Aorta (tissue), 5 donors: ENCODE data around the gene PPY. TPM values are rescaled to one million over a fixed set of nuclear protein-coding genes. Genes with fewer than 3 reads are reported as not detected.
"Not testable (repeated sequence)": the region's sequence is repeated elsewhere in the genome, so short reads cannot be mapped to it uniquely, and the experiment has no call there.

ENCODE experiments used
- ATAC-seq: fragments of 200-7000 bp; cut with Tn5 transposase; one replicate; pipeline ENCODE4 v1.9.1; 2022; ENCODE audit warnings: moderate library complexity; ENCODE audit not compliant: low FRiP score
- DNase-seq, 2 donors: peaks; one replicate each; pipeline ENCODE4 v3.0.0-alpha.2; 2020
- H3K27ac ChIP-seq, 2 donors: one replicate each; pipeline ENCODE4 v1.5.1; 2013; ENCODE audit warnings: low read length in 2 of 2, mild to moderate bottlenecking in 2 of 2, moderate library complexity in 2 of 2, control low read depth in 1 of 2, inconsistent platforms in 1 of 2, low read depth in 1 of 2
- H3K27me3 ChIP-seq, 2 donors: one replicate each; pipeline ENCODE4 v1.6.1; 2013; ENCODE audit warnings: control low read depth in 1 of 2, low read length in 1 of 2, mild to moderate bottlenecking in 1 of 2, moderate library complexity in 1 of 2; ENCODE audit not compliant: insufficient read depth in 2 of 2, control insufficient read depth in 1 of 2
- H3K36me3 ChIP-seq, 2 donors: one replicate each; pipeline ENCODE4 v1.6.1; 2013; ENCODE audit warnings: control low read depth in 1 of 2, low read length in 1 of 2, mild to moderate bottlenecking in 1 of 2; ENCODE audit not compliant: insufficient read depth in 2 of 2, control insufficient read depth in 1 of 2
- H3K4me1 ChIP-seq, 2 donors: one replicate each; pipeline ENCODE4 v1.6.1; 2013; ENCODE audit warnings: low read length in 2 of 2, control low read depth in 1 of 2, mild to moderate bottlenecking in 1 of 2, moderate library complexity in 1 of 2; ENCODE audit not compliant: insufficient read depth in 2 of 2, control insufficient read depth in 1 of 2
- H3K4me3 ChIP-seq, 2 donors: one replicate each; pipeline ENCODE4 v1.5.1; 2013; ENCODE audit warnings: low read length in 2 of 2, control low read depth in 1 of 2, mild to moderate bottlenecking in 1 of 2
- H3K9me3 ChIP-seq: one replicate; pipeline ENCODE4 v1.6.1; 2013; ENCODE audit warnings: mild to moderate bottlenecking, low read length; ENCODE audit not compliant: control insufficient read depth
- WGBS, 2 donors: extraction: QIAGEN DNeasy Blood & Tissue Kit; methylation state at CpG; one replicate each; pipeline ENCODE4 v1.1.7; 2013; 5-methylcytosine and 5-hydroxymethylcytosine counted together
- intact Hi-C, 2 donors: fragments of 100-400 bp; cut with DNase I; formaldehyde crosslinking; loops; one replicate each; pipeline versions ENCODE4 v1.14.2 to v1.15.0; 2022
- polyA plus RNA-seq, 2 donors: library from polyadenylated mRNA; stranded (reverse); fragments of 200-250 nt; gene quantifications; one replicate each; pipeline ENCODE4 v1.2.3, GENCODE V29; 2013
- total RNA-seq, 2 donors: library from RNA; stranded (reverse); fragmentation: NEBNext Ultra II Directional; extraction: Animal tissue kit (Norgen Biotek cat#: 25700); gene quantifications; one replicate each; pipeline ENCODE4 v1.2.1, GENCODE V29; 2021
- donor health status: healthy with polysubstance abuse.
- donor health status: Bipolar disorder and iron deficiency.
- donor health status: DM: no; HTN: no; CAD: no.
- donor health status: DM: no; HTN: no; CAD: no.
- donor health status: DM: yes; HTN: yes; CAD: no.

Gene PPY
- total and polyA plus RNA-seq, 4 donors: not detected

DNA sequence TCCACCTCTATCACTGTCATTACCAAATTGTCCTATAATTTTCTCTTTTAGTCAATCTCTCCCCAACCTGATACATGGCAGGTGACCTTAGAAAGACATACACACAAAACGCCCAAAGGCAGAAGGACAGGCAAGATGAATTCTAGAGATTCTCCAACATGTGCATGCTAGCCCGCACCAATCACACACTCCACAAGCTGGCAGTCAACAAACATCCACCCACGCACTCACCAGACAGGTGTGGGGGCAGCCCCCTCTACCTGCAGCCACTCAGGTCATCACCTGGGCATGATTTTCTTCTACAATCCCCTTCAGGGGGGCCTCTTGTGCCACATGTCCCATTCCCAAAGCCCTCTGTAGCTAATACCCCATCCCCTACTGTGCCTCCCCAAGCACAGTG is 44.4 kb downstream of the PPY start:
- WGBS, 2 donors: 95 to 97% methylated on average over 3 of the region's 3 CpGs
- DNase-seq (no peak), ATAC-seq (no peak)
- Histone ChIP-seq H3K36me3 (no peaks in the 10 kb centered on the region), H3K27me3 (no peaks in the 10 kb centered on the region), H3K4me1 (no peaks in the 10 kb centered on the region), H3K4me3 (no peak overlapping the region), H3K9me3 (no peaks in the 10 kb centered on the region), H3K27ac (no peak overlapping the region)
- intact Hi-C loops: no loop called here

DNA sequence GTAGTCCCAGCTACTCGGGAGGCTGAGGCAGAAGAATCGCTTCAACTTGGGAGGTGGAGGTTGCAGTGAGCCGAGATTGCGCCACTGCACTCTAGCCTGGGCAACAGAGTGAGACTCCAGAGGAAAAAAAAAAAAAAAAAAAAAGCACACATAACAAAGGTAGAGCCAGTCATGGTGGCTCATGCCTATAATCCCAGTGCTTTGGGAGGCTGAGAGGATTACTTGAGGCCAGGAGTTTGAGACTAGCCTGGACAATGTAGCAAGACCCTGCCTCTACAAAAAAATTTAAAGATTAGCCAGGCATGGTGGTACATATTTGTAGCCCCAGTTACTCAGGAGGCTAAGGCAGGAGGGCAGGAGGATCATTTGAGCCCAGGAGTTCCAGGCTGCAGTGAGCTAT is 47.8 kb downstream of the PPY start:
- H3K4me3 ChIP-seq, ATAC-seq, H3K4me1 ChIP-seq, DNase-seq, intact Hi-C loops, H3K27ac ChIP-seq, H3K9me3 ChIP-seq, H3K36me3 ChIP-seq, H3K27me3 ChIP-seq: not testable (repeated sequence)
- 90 to 92% methylated on average over 4 of the region's 4 CpGs for WGBS, 2 donors

GRCh38 chr17:43892647-43892952 is 49.7 kb downstream of the PPY start:
- no peaks in the 10 kb centered on the region for H3K27me3 ChIP-seq

GRCh38 chr17:43891851-43892646 is 50.2 kb downstream of the PPY start:
- Histone ChIP-seq H3K4me1 (no peaks in the 10 kb centered on the region), H3K27ac (no peak overlapping the region), H3K27me3 (no peaks in the 10 kb centered on the region), H3K36me3 (peaks cover 0 to 2% of the 10 kb centered on the region in 2 donors), H3K4me3 (no peak overlapping the region), H3K9me3 (no peaks in the 10 kb centered on the region)
- 88 to 92% methylated on average over 5 of the region's 5 CpGs for WGBS, 2 donors
- intact Hi-C loops: no loop called here
- DNase-seq (no peak), ATAC-seq (no peak)

More at GRCh38 chr17:43892647-43892952, 49.7 kb downstream of the PPY start:
- Histone ChIP-seq H3K9me3 (no peaks in the 10 kb centered on the region), H3K36me3 (peaks cover 0 to 2% of the 10 kb centered on the region in 2 donors), H3K4me3 (no peak overlapping the region), H3K4me1 (no peaks in the 10 kb centered on the region), H3K27ac (no peak overlapping the region)
- ATAC-seq (no peak), DNase-seq (no peak)
- intact Hi-C loops: no loop called here
- 21 to 28% methylated on average over 4 of the region's 4 CpGs for WGBS, 2 donors

Other genes with a start within 250 kb of the PPY start
- gene SOST, start 183.7 kb downstream of the PPY start, total RNA-seq: 10 to 100 TPM; 21.7 to 34.3 TPM
- gene SOST, start 183.7 kb downstream of the PPY start, polyA plus RNA-seq: 10 to 100 TPM in 1 of 2 donors, 1 to 10 TPM in 1; 4.8 to 18.2 TPM
- gene DUSP3, start 163.5 kb downstream of the PPY start, total RNA-seq: 100 to 1,000 TPM; 110 to 112 TPM
- gene DUSP3, start 163.5 kb downstream of the PPY start, polyA plus RNA-seq: 100 to 1,000 TPM in 1 of 2 donors, 10 to 100 TPM in 1; 68.3 to 123 TPM
- not detected for gene CFAP97D1, start 162.0 kb downstream of the PPY start, total RNA-seq
- gene CFAP97D1, start 162.0 kb downstream of the PPY start, polyA plus RNA-seq: under 1 TPM in 1 of 2 donors, not detected in 1; 0.25 TPM
- gene MPP3, start 109.3 kb downstream of the PPY start, total RNA-seq: 10 to 100 TPM; 14.6 to 15.7 TPM
- gene MPP3, start 109.3 kb downstream of the PPY start, polyA plus RNA-seq: 10 to 100 TPM in 1 of 2 donors, 1 to 10 TPM in 1; 3.1 to 25.2 TPM
- gene CD300LG, start 95.3 kb downstream of the PPY start, total RNA-seq: 1 to 10 TPM; 3.9 to 9.4 TPM
- under 1 TPM; 0.05 to 0.13 TPM for gene CD300LG, start 95.3 kb downstream of the PPY start, polyA plus RNA-seq
- gene MPP2, start 34.9 kb downstream of the PPY start, total RNA-seq: 10 to 100 TPM; 11.5 to 14.2 TPM
- 1 to 10 TPM; 1.4 to 5.5 TPM for gene MPP2, start 34.9 kb downstream of the PPY start, polyA plus RNA-seq
- gene PYY, start 11.5 kb upstream of the PPY start, total RNA-seq: not detected
- gene PYY, start 11.5 kb upstream of the PPY start, polyA plus RNA-seq: 1 to 10 TPM in 1 of 2 donors, under 1 TPM in 1; 0.20 to 1.1 TPM
- 1 to 10 TPM in 1 of 2 donors, under 1 TPM in 1; 0.94 to 1.3 TPM for gene NAGS, start 62.1 kb upstream of the PPY start, total RNA-seq
- gene NAGS, start 62.1 kb upstream of the PPY start, polyA plus RNA-seq: 1 to 10 TPM in 1 of 2 donors, under 1 TPM in 1; 0.33 to 6.0 TPM
- 10 to 100 TPM; 15.2 to 16.7 TPM for gene TMEM101, start 72.5 kb upstream of the PPY start, total RNA-seq
- gene TMEM101, start 72.5 kb upstream of the PPY start, polyA plus RNA-seq: 10 to 100 TPM; 21.5 to 25.0 TPM
- 10 to 100 TPM; 36.9 to 43.4 TPM for gene LSM12, start 124.2 kb upstream of the PPY start, total RNA-seq
- 10 to 100 TPM; 19.0 to 19.8 TPM for gene LSM12, start 124.2 kb upstream of the PPY start, polyA plus RNA-seq
- gene G6PC3, start 128.3 kb upstream of the PPY start, total RNA-seq: 10 to 100 TPM; 30.3 to 32.5 TPM
- 10 to 100 TPM; 22.7 to 40.0 TPM for gene G6PC3, start 128.3 kb upstream of the PPY start, polyA plus RNA-seq
- 10 to 100 TPM; 69.7 to 82.6 TPM for gene HDAC5, start 181.2 kb upstream of the PPY start, total RNA-seq
- gene HDAC5, start 181.2 kb upstream of the PPY start, polyA plus RNA-seq: 10 to 100 TPM; 28.9 to 83.4 TPM
- gene HROB, start 199.5 kb upstream of the PPY start, total RNA-seq: 1 to 10 TPM in 1 of 2 donors, under 1 TPM in 1; 0.58 to 1.3 TPM
- gene HROB, start 199.5 kb upstream of the PPY start, polyA plus RNA-seq: 1 to 10 TPM in 1 of 2 donors, not detected in 1; 1.7 TPM
- gene ASB16, start 228.2 kb upstream of the PPY start, total RNA-seq: 1 to 10 TPM; 1.4 to 2.1 TPM
- 1 to 10 TPM in 1 of 2 donors, under 1 TPM in 1; 0.88 to 1.4 TPM for gene ASB16, start 228.2 kb upstream of the PPY start, polyA plus RNA-seq
- gene TMUB2, start 244.5 kb upstream of the PPY start, total RNA-seq: 10 to 100 TPM; 25.8 to 39.7 TPM
- gene TMUB2, start 244.5 kb upstream of the PPY start, polyA plus RNA-seq: 10 to 100 TPM; 13.4 to 59.8 TPM